Measurements from ENCODE around the gene ARL15.

Gene ARL15

GRCh38 chr5:53946405-53947100 lies 363.8 kb downstream of the ARL15 start:
- TF ChIP-seq, protein P1, sequence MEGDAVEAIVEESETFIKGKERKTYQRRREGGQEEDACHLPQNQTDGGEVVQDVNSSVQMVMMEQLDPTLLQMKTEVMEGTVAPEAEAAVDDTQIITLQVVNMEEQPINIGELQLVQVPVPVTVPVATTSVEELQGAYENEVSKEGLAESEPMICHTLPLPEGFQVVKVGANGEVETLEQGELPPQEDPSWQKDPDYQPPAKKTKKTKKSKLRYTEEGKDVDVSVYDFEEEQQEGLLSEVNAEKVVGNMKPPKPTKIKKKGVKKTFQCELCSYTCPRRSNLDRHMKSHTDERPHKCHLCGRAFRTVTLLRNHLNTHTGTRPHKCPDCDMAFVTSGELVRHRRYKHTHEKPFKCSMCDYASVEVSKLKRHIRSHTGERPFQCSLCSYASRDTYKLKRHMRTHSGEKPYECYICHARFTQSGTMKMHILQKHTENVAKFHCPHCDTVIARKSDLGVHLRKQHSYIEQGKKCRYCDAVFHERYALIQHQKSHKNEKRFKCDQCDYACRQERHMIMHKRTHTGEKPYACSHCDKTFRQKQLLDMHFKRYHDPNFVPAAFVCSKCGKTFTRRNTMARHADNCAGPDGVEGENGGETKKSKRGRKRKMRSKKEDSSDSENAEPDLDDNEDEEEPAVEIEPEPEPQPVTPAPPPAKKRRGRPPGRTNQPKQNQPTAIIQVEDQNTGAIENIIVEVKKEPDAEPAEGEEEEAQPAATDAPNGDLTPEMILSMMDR (IDR thresholded peaks at IDR 0.05; ENCODE audit: low read depth, low read length, missing control alignments): no peak
- DNase-seq (ENCODE audit: low read depth): no peak
- H3K4me3 ChIP-seq (ENCODE audit: low read depth, low read length): no peak overlapping the region

DNA sequence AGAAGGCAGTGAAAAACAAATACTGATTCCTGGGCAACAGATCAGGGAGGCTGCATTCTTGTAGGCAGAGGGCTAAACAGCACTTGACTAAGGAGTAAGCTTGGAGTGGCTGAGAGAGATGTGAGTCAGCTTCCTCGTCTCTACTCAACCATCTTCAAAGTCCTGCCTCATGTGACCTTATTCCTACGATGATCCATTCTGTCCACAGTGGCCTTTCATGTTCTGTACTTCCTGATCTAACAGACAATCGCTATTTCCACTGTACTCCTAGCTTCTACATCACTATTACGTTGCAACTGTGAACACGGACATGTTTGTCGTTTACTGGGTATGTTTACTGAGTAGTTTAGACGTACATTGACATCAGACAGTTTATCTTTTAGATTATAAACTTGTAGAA lies 365.4 kb downstream of the ARL15 start:
- TF ChIP-seq, protein P1 (IDR thresholded peaks at IDR 0.05; ENCODE audit: low read depth, low read length, missing control alignments): no peak
- no peak for DNase-seq (ENCODE audit: low read depth)
- H3K4me3 ChIP-seq (ENCODE audit: low read depth, low read length): no peak overlapping the region

DNA sequence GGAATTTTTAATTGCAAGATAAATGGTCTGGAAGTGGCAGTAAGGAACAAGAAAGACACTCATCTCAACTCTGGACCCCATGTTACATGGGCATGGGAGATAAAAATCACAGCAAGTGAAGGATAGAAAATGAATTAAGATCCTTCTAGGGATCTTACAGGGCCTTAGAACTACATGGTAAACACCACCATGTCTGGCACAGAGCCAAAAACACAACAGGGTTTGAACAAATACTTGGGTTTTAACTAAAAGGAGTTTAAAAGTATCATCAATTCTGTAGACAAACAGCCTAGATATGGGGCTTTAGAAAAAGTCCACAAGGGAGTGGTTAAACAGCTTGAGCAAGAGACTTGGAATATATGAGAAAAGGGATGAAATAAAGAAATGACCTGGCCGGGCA lies 366.4 kb downstream of the ARL15 start:
- DNase-seq (ENCODE audit: low read depth): no peak
- TF ChIP-seq, protein P1 (IDR thresholded peaks at IDR 0.05; ENCODE audit: low read depth, low read length, missing control alignments): no peak
- no peak overlapping the region for H3K4me3 ChIP-seq (ENCODE audit: low read depth, low read length)

DNA sequence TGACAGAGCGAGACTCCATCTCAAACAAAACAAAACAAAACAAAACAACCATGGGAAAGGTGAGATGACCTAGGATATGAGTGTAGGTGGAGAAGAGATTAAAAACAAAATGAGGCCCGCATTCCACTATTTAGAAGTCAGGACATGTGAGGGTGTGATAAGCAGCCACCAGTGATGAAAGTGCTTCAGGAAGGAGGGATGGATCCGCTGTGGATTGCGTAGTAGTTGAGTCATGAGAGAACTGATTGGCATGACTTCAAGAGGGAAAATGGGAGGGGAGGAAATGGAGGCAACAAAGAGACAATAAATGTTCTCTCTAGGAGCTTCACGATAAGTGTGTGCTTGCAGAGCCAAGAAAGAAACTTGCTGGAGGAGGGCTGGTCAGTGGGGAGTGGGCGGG lies 367.6 kb downstream of the ARL15 start:
- no peak overlapping the region for H3K4me3 ChIP-seq (ENCODE audit: low read depth, low read length)
- TF ChIP-seq, protein P1 (IDR thresholded peaks at IDR 0.05; ENCODE audit: low read depth, low read length, missing control alignments): no peak
- no peak for DNase-seq (ENCODE audit: low read depth)

DNA sequence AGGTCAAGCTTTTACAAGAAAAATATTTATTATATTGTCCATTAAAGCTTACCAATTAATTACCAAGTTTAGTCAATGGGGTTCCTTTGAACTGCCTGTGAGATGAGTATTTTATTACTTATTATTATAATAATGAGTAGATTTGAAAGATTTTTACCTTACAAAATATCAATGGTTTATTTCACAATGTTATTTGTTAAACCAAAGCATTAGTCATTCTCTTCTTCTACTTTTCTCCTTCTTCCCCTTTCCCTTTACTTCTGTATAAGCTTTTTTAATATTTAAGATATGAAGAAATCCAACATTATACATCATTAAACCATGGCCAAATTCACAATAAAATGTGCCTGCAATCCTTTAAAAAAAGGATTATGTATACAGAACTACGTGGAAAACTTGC lies 369.5 kb downstream of the ARL15 start:
- DNase-seq (ENCODE audit: low read depth): no peak
- TF ChIP-seq, protein P1 (IDR thresholded peaks at IDR 0.05; ENCODE audit: low read depth, low read length, missing control alignments): no peak
- H3K4me3 ChIP-seq (ENCODE audit: low read depth, low read length): no peak overlapping the region

- H3K4me3 ChIP-seq (ENCODE audit: low read depth, low read length): no peak overlapping the region
- no peak for DNase-seq (ENCODE audit: low read depth)
- TF ChIP-seq, protein P1 (IDR thresholded peaks at IDR 0.05; ENCODE audit: low read depth, low read length, missing control alignments): no peak
Observed at GRCh38 chr5:53937467-53937866, 372.9 kb downstream of the ARL15 start.
